Measurements from ENCODE around the gene TRPM3. TPM values are rescaled to one million over a fixed set of nuclear protein-coding genes. Genes with fewer than 3 reads are reported as not detected.

The TRPM3 gene
- total RNA-seq, 1 experiment from 2014 or later: not detected

DNA sequence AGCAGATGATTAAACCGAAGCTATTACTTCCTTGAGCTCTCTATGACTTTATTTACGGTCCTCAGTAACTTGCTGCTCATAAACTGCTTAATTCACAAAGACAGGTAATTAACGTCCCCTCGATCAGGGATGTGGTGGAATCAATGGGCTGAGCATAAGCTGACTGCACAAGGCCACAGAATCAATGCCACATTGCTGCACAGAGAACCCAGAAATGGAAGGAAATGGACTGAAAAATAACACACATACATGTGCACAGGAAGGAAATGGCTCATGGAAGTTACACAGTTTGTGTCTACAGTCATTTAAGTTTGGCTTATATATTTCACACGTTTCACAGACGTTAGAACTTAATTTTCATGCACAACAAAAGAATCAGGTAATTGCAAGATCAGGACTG lies 588.7 kb downstream of the TRPM3 start:
- no peak for ATAC-seq
- intact Hi-C loops (cut with micrococcal nuclease; ENCODE audit: unreplicated experiment): no loop called here
- CTCF ChIA-PET: no interaction called here

DNA sequence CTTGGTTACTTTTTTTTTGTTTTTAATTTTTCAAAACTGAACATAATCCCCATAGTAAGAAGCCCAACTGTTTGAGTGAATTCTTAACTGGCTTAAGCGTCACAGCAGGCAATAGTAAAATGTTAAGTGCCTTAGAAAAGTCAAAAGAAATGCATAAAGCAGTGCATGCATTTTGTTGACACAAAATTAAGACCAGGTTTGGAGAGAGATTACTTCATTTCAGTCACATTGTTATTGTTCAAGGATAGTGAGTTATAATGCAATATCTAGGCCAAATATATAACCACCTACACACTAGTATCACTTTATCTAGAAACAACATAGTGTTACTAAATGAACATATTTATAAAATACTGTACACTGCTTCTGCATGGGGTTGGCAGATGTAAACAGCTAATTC lies 590.1 kb downstream of the TRPM3 start:
- intact Hi-C loops (cut with micrococcal nuclease; ENCODE audit: unreplicated experiment): no loop called here
- Histone ChIP-seq H3K27ac (ENCODE audit: low read length) (no peak overlapping the region), H3K4me1 (ENCODE audit: control insufficient read depth, insufficient read depth, low read length) (no peaks in the 10 kb centered on the region), H3K4me3 (ENCODE audit: low read depth in 2 of 2, low read length in 2 of 2) (no peak overlapping the region), H3K9me3 (ENCODE audit: control insufficient read depth, insufficient read depth, low read depth, low read length) (no peaks in the 10 kb centered on the region), H3K36me3 (ENCODE audit: control insufficient read depth, insufficient read depth, low read length) (no peaks in the 10 kb centered on the region), H3K27me3 (ENCODE audit: control insufficient read depth, insufficient read depth, low read length) (no peaks in the 10 kb centered on the region)
- ChIA-PET POLR2A (no interaction called here), CTCF (no interaction called here)
- no TSS peak for BruUV-seq (replicated peaks)
- no peak for ATAC-seq
- DNase-seq (ENCODE audit: low read depth, low spot score): no peak
- TF ChIP-seq, protein P1, sequence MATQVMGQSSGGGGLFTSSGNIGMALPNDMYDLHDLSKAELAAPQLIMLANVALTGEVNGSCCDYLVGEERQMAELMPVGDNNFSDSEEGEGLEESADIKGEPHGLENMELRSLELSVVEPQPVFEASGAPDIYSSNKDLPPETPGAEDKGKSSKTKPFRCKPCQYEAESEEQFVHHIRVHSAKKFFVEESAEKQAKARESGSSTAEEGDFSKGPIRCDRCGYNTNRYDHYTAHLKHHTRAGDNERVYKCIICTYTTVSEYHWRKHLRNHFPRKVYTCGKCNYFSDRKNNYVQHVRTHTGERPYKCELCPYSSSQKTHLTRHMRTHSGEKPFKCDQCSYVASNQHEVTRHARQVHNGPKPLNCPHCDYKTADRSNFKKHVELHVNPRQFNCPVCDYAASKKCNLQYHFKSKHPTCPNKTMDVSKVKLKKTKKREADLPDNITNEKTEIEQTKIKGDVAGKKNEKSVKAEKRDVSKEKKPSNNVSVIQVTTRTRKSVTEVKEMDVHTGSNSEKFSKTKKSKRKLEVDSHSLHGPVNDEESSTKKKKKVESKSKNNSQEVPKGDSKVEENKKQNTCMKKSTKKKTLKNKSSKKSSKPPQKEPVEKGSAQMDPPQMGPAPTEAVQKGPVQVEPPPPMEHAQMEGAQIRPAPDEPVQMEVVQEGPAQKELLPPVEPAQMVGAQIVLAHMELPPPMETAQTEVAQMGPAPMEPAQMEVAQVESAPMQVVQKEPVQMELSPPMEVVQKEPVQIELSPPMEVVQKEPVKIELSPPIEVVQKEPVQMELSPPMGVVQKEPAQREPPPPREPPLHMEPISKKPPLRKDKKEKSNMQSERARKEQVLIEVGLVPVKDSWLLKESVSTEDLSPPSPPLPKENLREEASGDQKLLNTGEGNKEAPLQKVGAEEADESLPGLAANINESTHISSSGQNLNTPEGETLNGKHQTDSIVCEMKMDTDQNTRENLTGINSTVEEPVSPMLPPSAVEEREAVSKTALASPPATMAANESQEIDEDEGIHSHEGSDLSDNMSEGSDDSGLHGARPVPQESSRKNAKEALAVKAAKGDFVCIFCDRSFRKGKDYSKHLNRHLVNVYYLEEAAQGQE (IDR thresholded peaks at IDR 0.05; ENCODE audit: insufficient read depth in 1 of 2, low read depth in 2 of 2, low read length in 1 of 2): no peak
- no peak for TF ChIP-seq POLR2AphosphoS5 (IDR thresholded peaks at IDR 0.05; ENCODE audit: low read depth, low read length)
- no peak for TF ChIP-seq TCF7L2 (IDR thresholded peaks at IDR 0.05; ENCODE audit: low read depth, low read length)
- no peak for TF ChIP-seq SIN3A (IDR thresholded peaks at IDR 0.05; ENCODE audit: borderline replicate concordance, insufficient read depth, low read depth, low read length)
- TF ChIP-seq, protein P2, sequence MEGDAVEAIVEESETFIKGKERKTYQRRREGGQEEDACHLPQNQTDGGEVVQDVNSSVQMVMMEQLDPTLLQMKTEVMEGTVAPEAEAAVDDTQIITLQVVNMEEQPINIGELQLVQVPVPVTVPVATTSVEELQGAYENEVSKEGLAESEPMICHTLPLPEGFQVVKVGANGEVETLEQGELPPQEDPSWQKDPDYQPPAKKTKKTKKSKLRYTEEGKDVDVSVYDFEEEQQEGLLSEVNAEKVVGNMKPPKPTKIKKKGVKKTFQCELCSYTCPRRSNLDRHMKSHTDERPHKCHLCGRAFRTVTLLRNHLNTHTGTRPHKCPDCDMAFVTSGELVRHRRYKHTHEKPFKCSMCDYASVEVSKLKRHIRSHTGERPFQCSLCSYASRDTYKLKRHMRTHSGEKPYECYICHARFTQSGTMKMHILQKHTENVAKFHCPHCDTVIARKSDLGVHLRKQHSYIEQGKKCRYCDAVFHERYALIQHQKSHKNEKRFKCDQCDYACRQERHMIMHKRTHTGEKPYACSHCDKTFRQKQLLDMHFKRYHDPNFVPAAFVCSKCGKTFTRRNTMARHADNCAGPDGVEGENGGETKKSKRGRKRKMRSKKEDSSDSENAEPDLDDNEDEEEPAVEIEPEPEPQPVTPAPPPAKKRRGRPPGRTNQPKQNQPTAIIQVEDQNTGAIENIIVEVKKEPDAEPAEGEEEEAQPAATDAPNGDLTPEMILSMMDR (IDR thresholded peaks at IDR 0.05): no peak
- in situ Hi-C loops (cut with HindIII; ENCODE audit: low pct_unique_long_range_greater_than_20kb, low sequenced_read_pairs): no loop called here

More for the DNA sequence above, 588.7 kb downstream of the TRPM3 start:
- no peaks in the 10 kb centered on the region for H3K9me3 ChIP-seq (ENCODE audit: control insufficient read depth, insufficient read depth, low read depth, low read length)
- TF ChIP-seq TCF7L2 (IDR thresholded peaks at IDR 0.05; ENCODE audit: low read depth, low read length) (no peak), SIN3A (IDR thresholded peaks at IDR 0.05; ENCODE audit: borderline replicate concordance, insufficient read depth, low read depth, low read length) (no peak), POLR2AphosphoS5 (IDR thresholded peaks at IDR 0.05; ENCODE audit: low read depth, low read length) (no peak)
- TF ChIP-seq, protein P2 (IDR thresholded peaks at IDR 0.05): no peak
- TF ChIP-seq, protein P1 (IDR thresholded peaks at IDR 0.05; ENCODE audit: insufficient read depth in 1 of 2, low read depth in 2 of 2, low read length in 1 of 2): no peak
- no peaks in the 10 kb centered on the region for H3K36me3 ChIP-seq (ENCODE audit: control insufficient read depth, insufficient read depth, low read length)
- no TSS peak for BruUV-seq (replicated peaks)
- no peaks in the 10 kb centered on the region for H3K27me3 ChIP-seq (ENCODE audit: control insufficient read depth, insufficient read depth, low read length)
- no peak overlapping the region for H3K4me3 ChIP-seq (ENCODE audit: low read depth in 2 of 2, low read length in 2 of 2)
- DNase-seq (ENCODE audit: low read depth, low spot score): no peak
- POLR2A ChIA-PET: no interaction called here
- H3K27ac ChIP-seq (ENCODE audit: low read length): no peak overlapping the region
- in situ Hi-C loops (cut with HindIII; ENCODE audit: low pct_unique_long_range_greater_than_20kb, low sequenced_read_pairs): no loop called here
- H3K4me1 ChIP-seq (ENCODE audit: control insufficient read depth, insufficient read depth, low read length): no peaks in the 10 kb centered on the region

All from Panc1 (cell line).